HG03378 (cell line): ENCODE results near the gene RSRC1.
"Not testable (repeated sequence)": the region's sequence is repeated elsewhere in the genome, so short reads cannot be mapped to it uniquely, and the experiment has no call there.

Experiments used
- ATAC-seq: cut with Tn5 transposase; IDR thresholded peaks from one replicate; pipeline ENCODE4 v1.9.1; 2021; ENCODE audit warnings: mild to moderate bottlenecking, moderate library complexity; ENCODE audit not compliant: unreplicated experiment

The RSRC1 gene

GRCh38 chr3:158313338-158313927 is 203.5 kb downstream of the RSRC1 start:
- no peak for ATAC-seq

- peak; percentile 59 for ATAC-seq
Measured at GRCh38 chr3:158314426-158315357, 204.8 kb downstream of the RSRC1 start.

- not testable (repeated sequence) for ATAC-seq
Measured at GRCh38 chr3:158329696-158330441, 220.0 kb downstream of the RSRC1 start.

GRCh38 chr3:158330870-158331269 is 221.0 kb downstream of the RSRC1 start:
- no peak for ATAC-seq

GRCh38 chr3:158333736-158334135 is 223.8 kb downstream of the RSRC1 start:
- ATAC-seq: no peak

- ATAC-seq: no peak
Measured at GRCh38 chr3:158337110-158337509, 227.2 kb downstream of the RSRC1 start.

- ATAC-seq: no peak
Measured at GRCh38 chr3:158339638-158340037, 229.7 kb downstream of the RSRC1 start.

GRCh38 chr3:158340951-158341350 is 231.1 kb downstream of the RSRC1 start:
- not testable (repeated sequence) for ATAC-seq

- ATAC-seq: no peak
Measured at GRCh38 chr3:158347966-158348365, 238.1 kb downstream of the RSRC1 start.

- no peak for ATAC-seq
Measured at GRCh38 chr3:158350971-158351370, 241.1 kb downstream of the RSRC1 start.

- no peak for ATAC-seq
Measured at GRCh38 chr3:158352551-158352950, 242.7 kb downstream of the RSRC1 start.

- ATAC-seq: peak; percentile 51
Measured at GRCh38 chr3:158354713-158355112, 244.8 kb downstream of the RSRC1 start.

GRCh38 chr3:158355623-158356588 is 246.0 kb downstream of the RSRC1 start:
- peak; percentile 96 for ATAC-seq

GRCh38 chr3:158359339-158359738 is 249.4 kb downstream of the RSRC1 start:
- ATAC-seq: no peak

GRCh38 chr3:158360756-158361448 is 251.0 kb downstream of the RSRC1 start:
- no peak for ATAC-seq

GRCh38 chr3:158368271-158368670 is 258.4 kb downstream of the RSRC1 start:
- ATAC-seq: no peak

- no peak for ATAC-seq
Measured at GRCh38 chr3:158369279-158369678, 259.4 kb downstream of the RSRC1 start.

GRCh38 chr3:158379517-158379916 is 269.6 kb downstream of the RSRC1 start:
- ATAC-seq: no peak

GRCh38 chr3:158381262-158381868 is 271.5 kb downstream of the RSRC1 start:
- no peak for ATAC-seq
